Neuron (in vitro differentiated cells): ENCODE measurements around the gene PCDH9.
A peak's percentile ranks its signal among the peaks of the same experiment; 100 is the strongest.

ENCODE experiments used
- H2AFZ ChIP-seq: one replicate; pipeline ENCODE4 v1.6.1; 2013; ENCODE audit warnings: low read depth, mild to moderate bottlenecking, inconsistent platforms, low read length, moderate library complexity
- H3K27me3 ChIP-seq: one replicate; pipeline ENCODE4 v1.6.1; 2013; ENCODE audit warnings: low read length; ENCODE audit not compliant: insufficient read depth
- H3K36me3 ChIP-seq: one replicate; pipeline ENCODE4 v1.6.1; 2013; ENCODE audit warnings: low read length; ENCODE audit not compliant: insufficient read depth
- H3K4me1 ChIP-seq: one replicate; pipeline ENCODE4 v1.6.1; 2013; ENCODE audit warnings: low read length; ENCODE audit not compliant: insufficient read depth
- H3K4me3 ChIP-seq: 2 replicates; pipeline ENCODE4 v1.5.1; 2013; ENCODE audit warnings: mild to moderate bottlenecking, low read length, moderate library complexity
- H3K9me3 ChIP-seq: one replicate; pipeline ENCODE4 v1.6.1; 2013; ENCODE audit warnings: low read length

PCDH9 gene

DNA sequence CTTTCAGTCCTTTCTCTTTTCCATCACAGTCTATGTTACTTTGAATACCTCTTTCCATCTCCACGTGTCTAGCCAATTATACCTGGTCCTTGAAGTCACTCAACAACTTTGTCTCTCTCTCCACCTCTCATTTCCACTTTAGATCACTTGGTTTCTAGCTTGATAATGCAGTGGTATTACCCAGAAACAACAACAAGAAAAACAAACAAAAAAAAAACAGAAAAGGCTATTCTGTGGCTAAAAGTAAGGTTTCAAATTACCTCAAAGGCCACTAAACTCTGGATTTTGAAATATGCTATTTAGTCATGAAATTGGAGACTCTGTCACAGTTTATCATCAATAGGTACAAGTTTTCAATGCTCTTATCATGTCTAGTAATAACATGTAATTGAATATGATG is 184.8 kb downstream of the PCDH9 start:
- Histone ChIP-seq H3K27me3 (no peaks in the 10 kb centered on the region), H2AFZ (no peak overlapping the region), H3K4me1 (no peaks in the 10 kb centered on the region), H3K4me3 (no peak overlapping the region), H3K36me3 (no peaks in the 10 kb centered on the region), H3K9me3 (no peaks in the 10 kb centered on the region)

DNA sequence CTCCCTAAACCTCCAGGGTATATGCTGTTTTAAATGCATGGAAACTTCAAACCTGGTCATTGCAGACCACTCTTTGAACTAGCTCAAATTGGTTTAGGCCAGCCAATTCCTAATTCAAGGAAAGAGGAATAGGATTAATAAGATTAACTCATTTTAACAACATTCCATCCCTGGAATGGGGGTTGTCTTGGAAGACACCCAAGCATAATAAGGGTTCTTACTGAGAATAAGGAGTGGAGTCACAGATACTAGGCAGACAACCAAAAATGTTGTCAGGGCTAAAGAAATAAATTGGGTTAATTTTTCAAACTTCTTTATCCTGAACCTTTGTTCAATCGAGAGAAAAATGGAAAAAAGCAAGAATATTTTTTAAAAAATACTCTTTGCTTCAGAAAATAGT is 186.2 kb downstream of the PCDH9 start:
- H3K27me3 ChIP-seq: no peaks in the 10 kb centered on the region
- no peak overlapping the region for H2AFZ ChIP-seq
- no peaks in the 10 kb centered on the region for H3K9me3 ChIP-seq
- no peak overlapping the region for H3K4me3 ChIP-seq
- H3K36me3 ChIP-seq: no peaks in the 10 kb centered on the region
- H3K4me1 ChIP-seq: no peaks in the 10 kb centered on the region

- no peaks in the 10 kb centered on the region for H3K27me3 ChIP-seq
- no peak overlapping the region for H3K4me3 ChIP-seq
- H3K4me1 ChIP-seq: no peaks in the 10 kb centered on the region
- H2AFZ ChIP-seq: no peak overlapping the region
- H3K36me3 ChIP-seq: no peaks in the 10 kb centered on the region
- no peaks in the 10 kb centered on the region for H3K9me3 ChIP-seq
These were observed 187.6 kb downstream of the PCDH9 start for GRCh38 chr13:67042556-67042955.

- no peaks in the 10 kb centered on the region for H3K27me3 ChIP-seq
- H3K9me3 ChIP-seq: no peaks in the 10 kb centered on the region
- H3K4me1 ChIP-seq: no peaks in the 10 kb centered on the region
- H3K4me3 ChIP-seq: no peak overlapping the region
- no peak overlapping the region for H2AFZ ChIP-seq
- H3K36me3 ChIP-seq: no peaks in the 10 kb centered on the region
These were observed 193.3 kb downstream of the PCDH9 start for GRCh38 chr13:67036699-67037457.

GRCh38 chr13:67033170-67033569 is 197.0 kb downstream of the PCDH9 start:
- Histone ChIP-seq H3K27me3 (no peaks in the 10 kb centered on the region), H3K4me3 (no peak overlapping the region), H3K36me3 (no peaks in the 10 kb centered on the region), H3K9me3 (no peaks in the 10 kb centered on the region), H2AFZ (no peak overlapping the region), H3K4me1 (no peaks in the 10 kb centered on the region)

GRCh38 chr13:67023130-67023876 is 206.8 kb downstream of the PCDH9 start:
- peak overlapping the region; percentile 13 for H3K4me3 ChIP-seq
- H3K9me3 ChIP-seq: no peaks in the 10 kb centered on the region
- H3K27me3 ChIP-seq: no peaks in the 10 kb centered on the region
- peak overlapping the region; percentile 66 for H2AFZ ChIP-seq
- no peaks in the 10 kb centered on the region for H3K36me3 ChIP-seq
- peaks cover 12% of the 10 kb centered on the region for H3K4me1 ChIP-seq

DNA sequence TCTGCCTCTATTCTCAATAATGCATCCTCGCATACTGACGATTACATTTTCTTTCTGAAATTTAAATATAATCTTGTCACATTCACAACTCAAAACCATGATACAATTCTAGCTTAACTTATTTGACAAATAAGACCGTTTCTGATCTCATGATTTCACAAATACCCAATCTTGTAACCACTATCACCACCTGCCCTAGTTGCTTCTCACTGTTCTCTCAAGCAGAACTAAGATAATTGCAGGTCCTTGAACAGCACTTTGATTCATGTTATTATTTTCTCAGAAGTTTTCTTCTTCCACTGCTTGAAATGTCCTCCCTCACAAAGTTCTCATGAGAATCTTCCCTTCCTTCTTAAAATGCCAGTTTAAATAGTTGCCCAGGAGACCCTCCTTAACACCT is 211.4 kb downstream of the PCDH9 start:
- no peak overlapping the region for H2AFZ ChIP-seq
- no peaks in the 10 kb centered on the region for H3K36me3 ChIP-seq
- H3K27me3 ChIP-seq: no peaks in the 10 kb centered on the region
- H3K4me1 ChIP-seq: peaks cover 10% of the 10 kb centered on the region
- H3K4me3 ChIP-seq: no peak overlapping the region
- no peaks in the 10 kb centered on the region for H3K9me3 ChIP-seq

DNA sequence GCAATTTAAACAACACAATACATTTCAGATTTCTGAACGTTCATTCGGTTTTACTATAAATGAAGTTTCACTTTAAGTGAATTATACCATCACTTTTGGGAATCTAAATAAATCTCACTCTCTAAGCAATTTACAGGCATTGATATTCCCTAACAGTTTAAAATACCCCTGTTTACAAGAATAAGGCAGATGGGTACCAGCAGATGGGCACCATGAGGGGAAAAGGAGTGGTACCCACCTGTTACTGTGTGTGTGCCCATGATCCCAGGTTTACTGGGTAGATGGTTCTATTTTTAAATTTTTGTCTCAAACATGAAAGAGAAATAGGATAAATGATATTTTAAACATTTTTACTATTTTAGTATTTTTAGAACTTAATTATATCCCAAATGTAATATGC is 212.9 kb downstream of the PCDH9 start:
- H2AFZ ChIP-seq: no peak overlapping the region

GRCh38 chr13:67015976-67016600 is 214.0 kb downstream of the PCDH9 start:
- Histone ChIP-seq H3K4me3 (no peak overlapping the region), H3K27me3 (no peaks in the 10 kb centered on the region), H3K9me3 (no peaks in the 10 kb centered on the region), H2AFZ (no peak overlapping the region), H3K36me3 (no peaks in the 10 kb centered on the region), H3K4me1 (no peaks in the 10 kb centered on the region)

More for the DNA sequence above, 212.9 kb downstream of the PCDH9 start:
- no peaks in the 10 kb centered on the region for H3K4me1 ChIP-seq
- no peaks in the 10 kb centered on the region for H3K9me3 ChIP-seq
- no peak overlapping the region for H3K4me3 ChIP-seq
- H3K36me3 ChIP-seq: no peaks in the 10 kb centered on the region
- no peaks in the 10 kb centered on the region for H3K27me3 ChIP-seq

DNA sequence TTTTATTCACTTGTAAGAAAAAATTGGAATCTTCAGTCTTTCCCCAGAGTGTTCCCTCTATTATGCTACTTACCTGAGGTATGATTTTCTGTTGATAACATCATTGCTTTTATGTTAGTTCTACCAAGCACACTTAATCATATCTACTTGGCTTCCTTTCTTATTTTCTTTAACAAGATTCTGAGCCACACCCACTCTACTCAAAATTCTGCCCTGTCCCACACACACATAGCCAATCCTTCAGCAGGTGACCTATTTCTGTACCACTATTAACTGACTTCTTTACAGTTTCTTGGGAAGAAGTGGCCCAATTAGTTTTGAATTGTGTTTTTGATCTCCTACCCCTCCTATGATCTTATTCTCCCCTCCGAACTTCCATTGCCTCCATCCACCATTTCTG is 215.7 kb downstream of the PCDH9 start:
- H3K9me3 ChIP-seq: no peaks in the 10 kb centered on the region
- no peaks in the 10 kb centered on the region for H3K4me1 ChIP-seq
- H3K36me3 ChIP-seq: no peaks in the 10 kb centered on the region
- no peak overlapping the region for H3K4me3 ChIP-seq
- no peaks in the 10 kb centered on the region for H3K27me3 ChIP-seq
- H2AFZ ChIP-seq: no peak overlapping the region

DNA sequence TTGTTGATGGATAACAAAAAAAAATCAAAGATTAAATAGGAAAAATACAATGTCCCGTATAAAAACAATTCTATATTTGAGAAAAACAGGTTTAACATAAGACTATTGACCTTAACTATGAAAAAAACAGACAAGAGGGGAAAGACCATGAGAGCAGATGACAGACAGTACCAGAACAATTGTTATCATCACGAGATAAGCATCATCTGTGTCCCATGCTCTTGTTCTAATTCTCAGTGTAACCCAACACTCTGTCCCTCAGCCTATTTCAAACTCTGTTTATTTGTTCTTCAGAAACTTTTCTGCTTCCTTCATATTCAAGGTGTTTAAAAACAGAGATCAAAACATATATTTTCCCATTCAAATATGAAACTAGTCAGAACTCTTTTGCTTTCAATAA is 216.4 kb downstream of the PCDH9 start:
- Histone ChIP-seq H2AFZ (no peak overlapping the region), H3K4me3 (no peak overlapping the region), H3K27me3 (no peaks in the 10 kb centered on the region), H3K36me3 (no peaks in the 10 kb centered on the region), H3K9me3 (no peaks in the 10 kb centered on the region), H3K4me1 (no peaks in the 10 kb centered on the region)

DNA sequence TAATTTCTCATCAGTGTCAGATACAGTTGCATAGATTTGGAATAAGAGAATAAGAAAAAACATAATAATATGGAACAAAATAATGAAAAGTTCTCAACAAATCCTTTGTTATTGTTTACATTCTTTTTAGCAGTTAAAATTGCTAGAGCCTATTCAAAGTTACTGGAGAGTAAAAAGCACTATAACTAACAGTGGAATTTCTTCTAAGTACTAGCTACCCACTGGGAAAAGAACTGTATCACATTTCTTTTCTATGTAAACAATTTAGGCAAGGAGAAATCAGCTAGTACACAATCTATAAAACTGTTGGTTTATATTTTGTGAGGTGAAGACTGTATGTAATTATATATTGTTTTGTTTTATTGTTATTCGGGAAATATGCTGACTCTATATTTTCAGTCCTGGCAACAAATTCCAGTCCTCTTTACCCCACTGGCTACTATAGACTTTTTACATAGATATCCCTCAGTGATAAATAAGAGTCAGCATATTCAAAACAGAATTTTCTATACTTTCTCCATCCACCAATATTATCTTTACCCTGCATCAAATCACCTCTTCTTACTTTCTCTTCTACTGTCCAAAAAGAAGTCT is 222.0 kb downstream of the PCDH9 start:
- H3K9me3 ChIP-seq: no peaks in the 10 kb centered on the region
- no peak overlapping the region for H3K4me3 ChIP-seq
- no peaks in the 10 kb centered on the region for H3K4me1 ChIP-seq
- H3K36me3 ChIP-seq: no peaks in the 10 kb centered on the region
- H2AFZ ChIP-seq: no peak overlapping the region
- H3K27me3 ChIP-seq: no peaks in the 10 kb centered on the region

DNA sequence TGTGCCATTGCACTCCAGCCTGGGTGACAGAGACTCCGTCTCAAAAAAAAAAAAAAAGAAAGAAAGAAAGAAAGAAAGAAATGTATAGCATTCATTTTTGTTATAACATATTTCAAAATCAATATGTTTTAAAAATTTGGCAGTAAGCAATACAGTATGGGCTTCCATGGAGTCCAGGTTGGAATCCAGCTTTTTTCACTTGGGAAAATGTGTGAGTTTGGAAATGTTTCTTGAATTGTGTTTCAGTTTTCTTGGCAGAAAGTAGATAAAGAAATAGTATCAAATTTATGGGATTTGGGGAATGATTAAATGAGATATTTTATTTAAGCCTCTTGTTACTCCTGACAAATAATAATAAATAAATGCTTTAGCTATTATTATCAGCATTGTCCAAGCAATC is 225.6 kb downstream of the PCDH9 start:
- H3K36me3 ChIP-seq: no peaks in the 10 kb centered on the region
- H3K4me3 ChIP-seq: no peak overlapping the region
- H2AFZ ChIP-seq: no peak overlapping the region
- H3K9me3 ChIP-seq: no peaks in the 10 kb centered on the region
- H3K27me3 ChIP-seq: no peaks in the 10 kb centered on the region
- H3K4me1 ChIP-seq: no peaks in the 10 kb centered on the region
